HCT116 (cell line): Measurements from ENCODE around the gene ALDH1A1. TPM values are rescaled to one million over a fixed set of nuclear protein-coding genes. Genes with fewer than 3 reads are reported as not detected.

Experiments
- ATAC-seq: fragments of 200-7000 bp; cut with Tn5 transposase; 2 replicates; pipeline ENCODE4 v1.9.1; 2020; ENCODE audit warnings: mild to moderate bottlenecking, moderate library complexity
- BruUV-seq: library from RNA; stranded (reverse); fragments of 400-500 nt; replicated peaks from 2 replicates; lab custom pipeline; 2021; lab: Mats Ljungman, UMichigan
- CTCF ChIA-PET: fragments of 300-600 bp; sonication (Branson Sonifier 250); formaldehyde crosslinking; loops from one replicate; lab custom pipeline; 2021; ENCODE audit warnings: antibody characterized with exemption; lab: Charles Lee
- POLR2A ChIA-PET: fragments of 300-600, 350-600 bp; sonication (Branson Sonifier 250); formaldehyde crosslinking; loops from one replicate; lab custom pipeline; 2021; ENCODE audit warnings: antibody characterized with exemption; lab: Charles Lee
- RAD21 ChIA-PET, 2 experiments: fragments of 300-600 bp; sonication (Branson Sonifier 250); formaldehyde crosslinking; loops; one replicate each; lab custom pipeline; 2023; ENCODE audit warnings: low total read pairs in 2 of 2; ENCODE audit not compliant: uncharacterized antibody in 2 of 2, unreplicated experiment in 2 of 2, low non-redundant PET in 1 of 2; lab: Charles Lee
- DNase-seq: peaks from one replicate; pipeline ENCODE4 v3.0.0-alpha.2; 2010; ENCODE audit warnings: low read depth, low spot score
- H2AFZ ChIP-seq: fragments of 200-600 bp; shearing (Covaris generic), sonication (generic); 2 replicates; pipeline ENCODE4 v1.6.1; 2017; ENCODE audit warnings: low read depth, mixed run types, mixed read lengths, antibody characterized with exemption, low read length; ENCODE audit not compliant: poor library complexity, severe bottlenecking
- H3K27ac ChIP-seq: 2 replicates; pipeline ENCODE4 v1.5.1; 2012; ENCODE audit warnings: low read depth, low read length
- H3K27me3 ChIP-seq: fragments of 200-600 bp; sonication (generic); 2 replicates; pipeline ENCODE4 v1.6.1; 2016; ENCODE audit warnings: mixed run types, low read length, mixed read lengths; ENCODE audit not compliant: insufficient read depth
- H3K36me3 ChIP-seq, 2 experiments: fragments of 200-500 bp in 1 of 2; fragments of 200-600 bp in 1 of 2; sonication (Bioruptor generic) in 1 of 2; sonication (generic) in 1 of 2; 2 replicates each; pipeline versions ENCODE4 v1.5.1 to v1.6.1; 2014 to 2016; ENCODE audit warnings: low read length in 2 of 2, inconsistent platforms in 1 of 2, mixed read lengths in 1 of 2, mixed run types in 1 of 2; ENCODE audit not compliant: insufficient read depth in 2 of 2, control insufficient read depth in 1 of 2
- H3K4me1 ChIP-seq, 2 experiments: fragments of 200-600 bp in 1 of 2; sonication (generic) in 1 of 2; 2 replicates each; pipeline versions ENCODE4 v1.5.1 to v1.6.1; 2012 to 2017; ENCODE audit warnings: low read length in 2 of 2, inconsistent platforms in 1 of 2, mild to moderate bottlenecking in 1 of 2, mixed read lengths in 1 of 2, mixed run types in 1 of 2, moderate library complexity in 1 of 2; ENCODE audit not compliant: insufficient read depth in 2 of 2, control insufficient read depth in 1 of 2
- H3K4me2 ChIP-seq: fragments of 200-600 bp; sonication (generic); 2 replicates; pipeline ENCODE4 v1.6.1; 2017; ENCODE audit warnings: mixed run types, low read length, mixed read lengths
- H3K4me3 ChIP-seq, 2 experiments: fragments of 200-600 bp in 1 of 2; sonication (generic) in 1 of 2; replicated peaks in 1 of 2; 2 replicates each; pipeline ENCODE4 v1.5.1; 2011 to 2016; ENCODE audit warnings: low read length in 2 of 2, control low read depth in 1 of 2, low read depth in 1 of 2, mild to moderate bottlenecking in 1 of 2, mixed read lengths in 1 of 2, mixed run types in 1 of 2
- H3K79me2 ChIP-seq: fragments of 200-600 bp; sonication (generic); 2 replicates; pipeline ENCODE4 v1.6.1; 2017; ENCODE audit warnings: mild to moderate bottlenecking, mixed run types, low read length, moderate library complexity, mixed read lengths; ENCODE audit not compliant: insufficient read depth
- H3K9ac ChIP-seq: fragments of 200-600 bp; sonication (generic); 2 replicates; pipeline ENCODE4 v1.6.1; 2016; ENCODE audit warnings: low read length, mixed read lengths
- H3K9me2 ChIP-seq: fragments of 200-600 bp; sonication (generic), shearing (Covaris generic); 2 replicates; pipeline ENCODE4 v1.6.1; 2017; ENCODE audit warnings: mixed run types, mild to moderate bottlenecking, moderate library complexity; ENCODE audit not compliant: insufficient read depth
- H3K9me3 ChIP-seq, 2 experiments: fragments of 200-500 bp in 1 of 2; fragments of 200-600 bp in 1 of 2; sonication (Bioruptor generic) in 1 of 2; sonication (generic) in 1 of 2; 2 replicates each; pipeline ENCODE4 v1.6.1; 2014 to 2017; ENCODE audit warnings: low read length in 2 of 2, mixed read lengths in 2 of 2, inconsistent platforms in 1 of 2, low read depth in 1 of 2, mild to moderate bottlenecking in 1 of 2, mixed run types in 1 of 2, moderate library complexity in 1 of 2; ENCODE audit not compliant: control insufficient read depth in 1 of 2, insufficient read depth in 1 of 2
- H4K20me1 ChIP-seq: fragments of 200-600 bp; sonication (generic), shearing (Covaris generic); 2 replicates; pipeline ENCODE4 v1.6.1; 2017; ENCODE audit warnings: mixed run types, mild to moderate bottlenecking, moderate library complexity; ENCODE audit not compliant: insufficient read depth
- ATF3 ChIP-seq: IDR thresholded peaks from 2 replicates; pipeline ENCODE4 v1.6.1; 2012
- EGR1 ChIP-seq: IDR thresholded peaks from 2 replicates; pipeline ENCODE4 v1.6.1; 2012; ENCODE audit warnings: low read depth
- EZH2 ChIP-seq: fragments of 200-600 bp; sonication (generic); IDR thresholded peaks from 2 replicates; pipeline ENCODE4 v1.6.1; 2017; ENCODE audit warnings: antibody characterized with exemption, mixed run types
- POLR2A ChIP-seq: IDR thresholded peaks from 2 replicates; pipeline ENCODE4 v1.7.0; 2011; ENCODE audit warnings: borderline replicate concordance; ENCODE audit not compliant: insufficient read depth, insufficient read length; ENCODE audit errors: extremely low read depth
- REST ChIP-seq: IDR thresholded peaks from 2 replicates; pipeline ENCODE4 v1.6.1; 2012; ENCODE audit warnings: low read depth
- SRF ChIP-seq: IDR thresholded peaks from 2 replicates; pipeline ENCODE4 v1.6.1; 2012; ENCODE audit warnings: low read depth
- intact Hi-C: fragments of 100-400 bp; cut with micrococcal nuclease; formaldehyde crosslinking; loops from 2 replicates; pipeline ENCODE4 v1.10.0; 2022
- total RNA-seq: library from RNA; stranded (reverse); gene quantifications from one replicate; pipeline ENCODE4 v1.2.1, GENCODE V29; 2021; ENCODE audit not compliant: unreplicated experiment

ALDH1A1 gene
- total RNA-seq, 1 experiment from 2014 or later: 0.44 TPM

- no TSS peak for BruUV-seq
- Histone ChIP-seq H3K4me2 (no peak overlapping the region), H3K27me3 (no peaks in the 10 kb centered on the region), H2AFZ (no peak overlapping the region), H3K27ac (no peak overlapping the region), H3K9me3 (no peaks in the 10 kb centered on the region), H3K79me2 (no peaks in the 10 kb centered on the region), H4K20me1 (no peaks in the 10 kb centered on the region), H3K9me2 (no peaks in the 10 kb centered on the region), H3K36me3 (no peaks in the 10 kb centered on the region), H3K4me1 (no peaks in the 10 kb centered on the region), H3K9ac (no peak overlapping the region), H3K4me3 (no peak overlapping the region)
- ATAC-seq: no peak
- POLR2A ChIA-PET: no interaction called here
- DNase-seq: no peak
- intact Hi-C loops: no loop called here
- CTCF ChIA-PET: no interaction called here
- RAD21 ChIA-PET: no interaction called here
- TF ChIP-seq SRF (no peak), ATF3 (no peak)
Observed at GRCh38 chr9:72891043-72891442, 61.8 kb downstream of the ALDH1A1 start.

GRCh38 chr9:72888943-72889342, 63.9 kb downstream of the ALDH1A1 start:
- Histone ChIP-seq H3K9me2 (no peaks in the 10 kb centered on the region), H3K4me1 (no peaks in the 10 kb centered on the region), H3K4me3 (no peak overlapping the region), H3K27me3 (no peaks in the 10 kb centered on the region), H3K9ac (no peak overlapping the region), H3K4me2 (no peak overlapping the region), H2AFZ (no peak overlapping the region), H3K36me3 (no peaks in the 10 kb centered on the region), H3K9me3 (no peaks in the 10 kb centered on the region), H4K20me1 (no peaks in the 10 kb centered on the region), H3K79me2 (no peaks in the 10 kb centered on the region), H3K27ac (no peak overlapping the region)
- DNase-seq: no peak
- ChIA-PET CTCF (no interaction called here), RAD21 (no interaction called here), POLR2A (no interaction called here)
- no TSS peak for BruUV-seq
- no peak for ATAC-seq
- intact Hi-C loops: no loop called here
- no peak for TF ChIP-seq POLR2A
- TF ChIP-seq REST: no peak
- TF ChIP-seq EGR1: no peak
- no peak for TF ChIP-seq EZH2
